Breast epithelium (tissue), 3 donors: ENCODE data around the gene USP6.

ENCODE experiments used
- POLR2A ChIP-seq: fragments of 450-650 bp; IDR thresholded peaks from one replicate; pipeline ENCODE4 v1.6.1; 2016; ENCODE audit warnings: antibody characterized with exemption, mild to moderate bottlenecking, moderate library complexity
- POLR2AphosphoS5 ChIP-seq, 3 donors: sonication (generic); formaldehyde crosslinking; IDR thresholded peaks; one replicate each; pipeline ENCODE4 v1.6.1; 2017; ENCODE audit warnings: antibody characterized with exemption in 3 of 3

GRCh38 chr17:5126719-5127488 is 11.1 kb downstream of the USP6 start:
- no peak for TF ChIP-seq POLR2AphosphoS5 (IDR thresholded peaks at IDR 0.05)
- TF ChIP-seq POLR2A = no peak
